Measurements from ENCODE around the gene THRA. TPM values are rescaled to one million over a fixed set of nuclear protein-coding genes. Genes with fewer than 3 reads are reported as not detected.

Gene THRA
- total and polyA plus RNA-seq, 9 of the 15 experiments (the other 6 are each of a cell fraction or from before 2014, with no cell fraction given) = 0.34 to 23.4 (median 12.7) TPM

- TF ChIP-seq SRSF1 (IDR thresholded peaks at IDR 0.05; ENCODE audit: low read depth, low read length) (no peak), CREM (IDR thresholded peaks at IDR 0.05; ENCODE audit: low read depth) (peak; percentile 23; the same call in 1 of the 2 replicates), ZNF384 (IDR thresholded peaks at IDR 0.05; ENCODE audit: low read depth, low read length) (peak; percentile 48; the same call in 1 of the 2 replicates), FIP1L1 (IDR thresholded peaks at IDR 0.05; ENCODE audit: low read depth, low read length, poor library complexity, severe bottlenecking) (peak; percentile 62), PCBP1 (IDR thresholded peaks at IDR 0.05; ENCODE audit: low read depth, low read length, poor library complexity, severe bottlenecking) (peak; percentile 63), GABPA (tag; conservative IDR thresholded peaks at IDR 0.05; ENCODE audit: low read depth) (0 out of 2 replicates have a peak, but pooled peaks have one; percentile 5), RB1 (IDR thresholded peaks at IDR 0.05; ENCODE audit: low read depth) (peak; percentile 25; the same call in 1 of the 2 replicates), ZBTB7A (IDR thresholded peaks at IDR 0.05; ENCODE audit: borderline replicate concordance, control insufficient read depth, low read depth, low read length) (peak; percentile 42), BRD4 (IDR thresholded peaks at IDR 0.05) (0 out of 2 replicates have a peak, but pooled peaks have one; percentile 31), MNT (conservative IDR thresholded peaks at IDR 0.05) (peak in 1 of 2 experiments; percentile 42; a peak in 1 of 4 replicates), CHD4 (IDR thresholded peaks at IDR 0.05; ENCODE audit: insufficient read depth, insufficient replicate concordance, low read depth, low read length, poor library complexity, severe bottlenecking) (no peak)
Observed at GRCh38 chr17:40121181-40122135, 58.7 kb downstream of the THRA start, which contains the start of gene MSL1 (continued).

Data from K562 (cell line).